Sigmoid colon (tissue), 7 donors: ENCODE results near the gene ABCC6. TPM values are rescaled to one million over a fixed set of nuclear protein-coding genes. Genes with fewer than 3 reads are reported as not detected.
A peak's percentile ranks its signal among the peaks of the same experiment; 100 is the strongest.

Source experiments
- DNase-seq: peaks from one replicate; pipeline ENCODE4 v3.0.0-alpha.2; 2019
- H3K27ac ChIP-seq, 4 donors: fragments of 200-600 bp; sonication (generic); one replicate each; pipeline ENCODE4 v1.5.1; 2016 to 2019; ENCODE audit warnings: mild to moderate bottlenecking in 1 of 4
- H3K27me3 ChIP-seq, 3 donors: fragments of 200-600 bp; sonication (generic); one replicate each; pipeline ENCODE4 v1.5.1; 2019; ENCODE audit warnings: mild to moderate bottlenecking in 1 of 3
- H3K36me3 ChIP-seq, 4 donors: fragments of 200-600 bp; sonication (generic); one replicate each; pipeline ENCODE4 v1.5.1; 2016 to 2019
- H3K4me1 ChIP-seq, 4 donors: fragments of 200-600 bp; sonication (generic); one replicate each; pipeline ENCODE4 v1.5.1; 2017 to 2019
- H3K4me3 ChIP-seq, 4 donors: fragments of 200-600 bp; sonication (generic); one replicate each; pipeline ENCODE4 v1.5.1; 2017 to 2019; ENCODE audit warnings: mild to moderate bottlenecking in 2 of 4, moderate library complexity in 1 of 4
- H3K9me3 ChIP-seq, 4 donors: fragments of 200-600 bp in 3 of 4; sonication (generic) in 3 of 4; one replicate each; pipeline versions ENCODE4 v1.5.1 to v1.6.1; 2013 to 2019
- CTCF ChIP-seq, 4 experiments: fragments of 450-650 bp in 3 of 4; fragments of 200-600 bp in 1 of 4; IDR thresholded peaks; one replicate each; pipeline ENCODE4 v1.5.1; 2016 to 2019; ENCODE audit warnings: antibody characterized with exemption in 4 of 4, mild to moderate bottlenecking in 3 of 4, moderate library complexity in 2 of 4
- EP300 ChIP-seq, 4 donors: sonication (generic); formaldehyde crosslinking; IDR thresholded peaks; one replicate each; pipeline ENCODE4 v1.6.1; 2017; ENCODE audit warnings: antibody characterized with exemption in 4 of 4
- POLR2A ChIP-seq, 2 donors: fragments of 450-650 bp; IDR thresholded peaks; one replicate each; pipeline ENCODE4 v1.6.1; 2016; ENCODE audit warnings: antibody characterized with exemption in 2 of 2, mild to moderate bottlenecking in 2 of 2, moderate library complexity in 2 of 2
- POLR2AphosphoS5 ChIP-seq, 4 donors: sonication (generic); formaldehyde crosslinking; IDR thresholded peaks; one replicate each; pipeline ENCODE4 v1.6.1; 2017; ENCODE audit warnings: antibody characterized with exemption in 4 of 4
- WGBS, 2 donors: extraction: QIAGEN DNeasy Blood & Tissue Kit; methylation state at CpG; one replicate each; pipeline ENCODE4 v1.1.7; 2013; 5-methylcytosine and 5-hydroxymethylcytosine counted together
- intact Hi-C: fragments of 100-400 bp; cut with DNase I; formaldehyde crosslinking; loops from one replicate; pipeline ENCODE4 v1.15.1; 2023
- polyA plus RNA-seq, 3 donors: library from polyadenylated mRNA; stranded (reverse); fragments of 200-250 nt; gene quantifications; one replicate each; pipeline ENCODE4 v1.2.3, GENCODE V29; 2013
- total RNA-seq, 4 donors: library from RNA; depleted of rRNA; stranded (reverse); fragments of >200 nt; gene quantifications; one replicate each; pipeline ENCODE4 v1.1.0, GENCODE V29; 2016
- donor health status: healthy with polysubstance abuse.
- donor health status: Bipolar disorder and iron deficiency.
- donor health status: healthy.

Gene ABCC6
- total and polyA plus RNA-seq, 7 donors = 0.66 to 22.2 (median 4.6) TPM; not detected in 1

DNA sequence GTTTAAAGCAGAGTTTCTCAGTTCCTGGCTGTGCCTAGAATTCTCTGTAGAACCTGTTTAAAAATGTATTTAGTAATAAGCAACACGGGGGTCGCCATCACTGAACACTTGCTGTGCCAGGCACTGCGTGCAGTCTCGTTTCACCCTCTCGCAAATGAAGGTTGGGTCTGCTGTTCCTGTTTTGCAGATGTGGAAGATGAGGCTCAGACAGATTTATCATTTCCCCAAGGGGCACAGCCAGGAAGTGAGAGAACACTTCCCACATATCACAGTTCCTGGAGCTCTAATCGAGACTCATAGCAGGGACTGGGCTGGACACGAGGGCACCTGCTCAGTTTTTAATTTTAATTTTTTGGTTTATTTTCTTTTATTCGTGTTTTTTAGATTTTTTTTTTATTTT lies 122.7 kb downstream of the ABCC6 start:
- H3K36me3 ChIP-seq = peaks cover 9 to 23% (median 17%) of the 10 kb centered on the region in 4 donors
- 72 to 89% methylated on average over 8 of the region's 8 CpGs for WGBS, 2 donors
- intact Hi-C loops = no loop called here
- H3K27ac ChIP-seq = peak overlapping the region; percentile 81 to 92 (median 86)
- no peak for TF ChIP-seq CTCF (IDR thresholded peaks at IDR 0.05)
- no peak for TF ChIP-seq POLR2A (IDR thresholded peaks at IDR 0.05)
- no peak for TF ChIP-seq POLR2AphosphoS5 (IDR thresholded peaks at IDR 0.05)
- no peak for TF ChIP-seq EP300 (IDR thresholded peaks at IDR 0.05)
- no peaks in the 10 kb centered on the region for H3K27me3 ChIP-seq
- peaks cover 0 to 61% (median 52%) of the 10 kb centered on the region in 4 donors for H3K4me1 ChIP-seq
- H3K9me3 ChIP-seq = no peaks in the 10 kb centered on the region
- no peak overlapping the region for H3K4me3 ChIP-seq
- no peak for DNase-seq

- H3K27me3 ChIP-seq = no peaks in the 10 kb centered on the region
- intact Hi-C loops = no loop called here
- H3K27ac ChIP-seq = peak overlapping the region; percentile 81 to 92 (median 86)
- DNase-seq = no peak
- WGBS, 2 donors = 85 to 89% methylated on average over 4 of the region's 4 CpGs
- TF ChIP-seq POLR2A (IDR thresholded peaks at IDR 0.05) (no peak), EP300 (IDR thresholded peaks at IDR 0.05) (no peak), CTCF (IDR thresholded peaks at IDR 0.05) (no peak), POLR2AphosphoS5 (IDR thresholded peaks at IDR 0.05) (no peak)
- H3K9me3 ChIP-seq = no peaks in the 10 kb centered on the region
- peaks cover 0 to 71% (median 61%) of the 10 kb centered on the region in 4 donors for H3K4me1 ChIP-seq
- H3K36me3 ChIP-seq = peaks cover 9 to 19% (median 17%) of the 10 kb centered on the region in 4 donors
- H3K4me3 ChIP-seq = no peak overlapping the region
These were observed 124.0 kb downstream of the ABCC6 start for GRCh38 chr16:16099320-16099719.

Other genes with a start within 250 kb of the ABCC6 start
- 10 to 100 TPM; 18.7 to 41.7 (median 40.3) TPM for gene NOMO3, start 9.0 kb upstream of the ABCC6 start, total RNA-seq
- 10 to 100 TPM in 1 of 3 donors, 1 to 10 TPM in 2; 1.2 to 12.1 (median 6.5) TPM for gene NOMO3, start 9.0 kb upstream of the ABCC6 start, polyA plus RNA-seq
- gene NPIPA7, start 155.6 kb upstream of the ABCC6 start, total RNA-seq = 1 to 10 TPM in 3 of 4 donors, not detected in 1; 1.4 to 2.6 (median 2.6) TPM
- 10 to 100 TPM in 2 of 3 donors, 1 to 10 TPM in 1; 6.7 to 14.1 (median 10.8) TPM for gene NPIPA7, start 155.6 kb upstream of the ABCC6 start, polyA plus RNA-seq